Measurements from ENCODE around the gene DOCK2. TPM values are rescaled to one million over a fixed set of nuclear protein-coding genes. Genes with fewer than 3 reads are reported as not detected.
"Not testable (repeated sequence)": the region's sequence is repeated elsewhere in the genome, so short reads cannot be mapped to it uniquely, and the experiment has no call there.

The DOCK2 gene
- total RNA-seq, 2 donors from 2014 or later: 32.1 to 40.3 TPM

- ATAC-seq (ENCODE audit: insufficient number of reproducible peaks, low FRiP score, low read depth): no peak
- no peak for TF ChIP-seq CTCF (IDR thresholded peaks at IDR 0.05)
Observed at GRCh38 chr5:169653091-169653490, 16.0 kb downstream of the DOCK2 start.

GRCh38 chr5:169655353-169655752 lies 18.3 kb downstream of the DOCK2 start:
- ATAC-seq (ENCODE audit: insufficient number of reproducible peaks, low FRiP score, low read depth) (no peak), DNase-seq (ENCODE audit: low spot score) (no peak)
- no peak for TF ChIP-seq CTCF (IDR thresholded peaks at IDR 0.05)
- Histone ChIP-seq H3K27me3 (replicated peaks; ENCODE audit: insufficient read depth) (no peaks in the 10 kb centered on the region), H3K4me1 (ENCODE audit: control insufficient read depth in 1 of 2, low read depth in 2 of 2) (peaks cover 6 to 17% of the 10 kb centered on the region in 2 donors), H3K36me3 (no peaks in the 10 kb centered on the region), H3K4me3 (no peak overlapping the region), H3K9me3 (no peaks in the 10 kb centered on the region), H3K27ac (no peak overlapping the region)

More at GRCh38 chr5:169653091-169653490, 16.0 kb downstream of the DOCK2 start:
- Histone ChIP-seq H3K9me3 (no peaks in the 10 kb centered on the region), H3K4me3 (no peak overlapping the region), H3K4me1 (ENCODE audit: control insufficient read depth in 1 of 2, low read depth in 2 of 2) (peaks cover 6 to 17% of the 10 kb centered on the region in 2 donors), H3K36me3 (no peaks in the 10 kb centered on the region), H3K27ac (no peak overlapping the region), H3K27me3 (replicated peaks; ENCODE audit: insufficient read depth) (no peaks in the 10 kb centered on the region)
- no peak for DNase-seq (ENCODE audit: low spot score)

- DNase-seq (ENCODE audit: low spot score) (no peak), ATAC-seq (ENCODE audit: insufficient number of reproducible peaks, low FRiP score, low read depth) (no peak)
- Histone ChIP-seq H3K27ac (no peak overlapping the region), H3K4me3 (no peak overlapping the region), H3K4me1 (ENCODE audit: control insufficient read depth in 1 of 2, low read depth in 2 of 2) (peaks cover 3 to 12% of the 10 kb centered on the region in 2 donors), H3K9me3 (no peaks in the 10 kb centered on the region), H3K27me3 (replicated peaks; ENCODE audit: insufficient read depth) (no peaks in the 10 kb centered on the region), H3K36me3 (no peaks in the 10 kb centered on the region)
- no peak for TF ChIP-seq CTCF (IDR thresholded peaks at IDR 0.05)
Observed at GRCh38 chr5:169656125-169656901, 19.2 kb downstream of the DOCK2 start.

- Histone ChIP-seq H3K27me3 (replicated peaks; ENCODE audit: insufficient read depth) (no peaks in the 10 kb centered on the region), H3K36me3 (no peaks in the 10 kb centered on the region), H3K4me3 (no peak overlapping the region), H3K9me3 (no peaks in the 10 kb centered on the region), H3K4me1 (ENCODE audit: control insufficient read depth in 1 of 2, low read depth in 2 of 2) (peaks cover 0 to 4% of the 10 kb centered on the region in 2 donors), H3K27ac (no peak overlapping the region)
- DNase-seq (ENCODE audit: low spot score) (no peak), ATAC-seq (ENCODE audit: insufficient number of reproducible peaks, low FRiP score, low read depth) (no peak)
- TF ChIP-seq CTCF (IDR thresholded peaks at IDR 0.05): no peak
Observed at GRCh38 chr5:169657127-169657526, 20.1 kb downstream of the DOCK2 start.

- H3K4me1 ChIP-seq (ENCODE audit: control insufficient read depth in 1 of 2, low read depth in 2 of 2); DNase-seq (ENCODE audit: low spot score); H3K27me3 ChIP-seq (replicated peaks; ENCODE audit: insufficient read depth); ATAC-seq (ENCODE audit: insufficient number of reproducible peaks, low FRiP score, low read depth); H3K9me3 ChIP-seq; H3K27ac ChIP-seq; H3K4me3 ChIP-seq; H3K36me3 ChIP-seq: not testable (repeated sequence)
Observed at GRCh38 chr5:169662451-169662850, 25.4 kb downstream of the DOCK2 start.
